ENCODE results near the gene SHISA7. TPM values are rescaled to one million over a fixed set of nuclear protein-coding genes. Genes with fewer than 3 reads are reported as not detected.

Gene SHISA7
- total RNA-seq, 1 experiment from 2014 or later: not detected

GRCh38 chr19:55390461-55390880 lies 52.6 kb downstream of the SHISA7 start:
- H3K4me3 ChIP-seq (ENCODE audit: low read length): no peak overlapping the region
- peaks cover 17% of the 10 kb centered on the region for H3K79me2 ChIP-seq (ENCODE audit: low read length)
- no peak overlapping the region for H3K27ac ChIP-seq (ENCODE audit: low read length)
- no peak overlapping the region for H3K4me2 ChIP-seq (ENCODE audit: low read depth, low read length, poor library complexity, severe bottlenecking)
- DNase-seq: peak; percentile 64
- no peaks in the 10 kb centered on the region for H3K27me3 ChIP-seq (ENCODE audit: low read length)
- H3K9ac ChIP-seq (ENCODE audit: low read length): no peak overlapping the region
- H3K36me3 ChIP-seq (ENCODE audit: insufficient read depth, low read length): peaks cover 26% of the 10 kb centered on the region
- H3K9me3 ChIP-seq (ENCODE audit: low read length): no peaks in the 10 kb centered on the region
- H2AFZ ChIP-seq (ENCODE audit: low read length): no peak overlapping the region
- peaks cover 17% of the 10 kb centered on the region for H3K4me1 ChIP-seq (ENCODE audit: low read length)
- peaks cover 50% of the 10 kb centered on the region for H4K20me1 ChIP-seq (ENCODE audit: insufficient read depth, low read depth, low read length)
- no peaks in the 10 kb centered on the region for H3K9me2 ChIP-seq (replicated peaks; ENCODE audit: insufficient read depth, low read length)

GRCh38 chr19:55389386-55390317 lies 53.4 kb downstream of the SHISA7 start:
- H3K27ac ChIP-seq (ENCODE audit: low read length): no peak overlapping the region
- H3K36me3 ChIP-seq (ENCODE audit: insufficient read depth, low read length): peaks cover 26% of the 10 kb centered on the region
- H4K20me1 ChIP-seq (ENCODE audit: insufficient read depth, low read depth, low read length): peaks cover 50% of the 10 kb centered on the region

GRCh38 chr19:55387736-55388497 lies 55.2 kb downstream of the SHISA7 start:
- Histone ChIP-seq H3K4me3 (ENCODE audit: low read length) (peak overlapping the region; percentile 99; the same call in 1 of the 2 replicates), H3K79me2 (ENCODE audit: low read length) (peaks cover 17% of the 10 kb centered on the region), H3K27me3 (ENCODE audit: low read length) (no peaks in the 10 kb centered on the region), H3K36me3 (ENCODE audit: insufficient read depth, low read length) (peaks cover 26% of the 10 kb centered on the region), H2AFZ (ENCODE audit: low read length) (no peak overlapping the region), H4K20me1 (ENCODE audit: insufficient read depth, low read depth, low read length) (peaks cover 50% of the 10 kb centered on the region), H3K4me1 (ENCODE audit: low read length) (peaks cover 35% of the 10 kb centered on the region), H3K4me2 (ENCODE audit: low read depth, low read length, poor library complexity, severe bottlenecking) (peak overlapping the region; percentile 92), H3K27ac (ENCODE audit: low read length) (no peak overlapping the region), H3K9me3 (ENCODE audit: low read length) (no peaks in the 10 kb centered on the region), H3K9ac (ENCODE audit: low read length) (peak overlapping the region; percentile 99; the same call in 1 of the 2 replicates), H3K9me2 (replicated peaks; ENCODE audit: insufficient read depth, low read length) (no peaks in the 10 kb centered on the region)
- DNase-seq: no peak

More at GRCh38 chr19:55389386-55390317, 53.4 kb downstream of the SHISA7 start:
- Histone ChIP-seq H3K4me3 (ENCODE audit: low read length) (no peak overlapping the region), H3K9me2 (replicated peaks; ENCODE audit: insufficient read depth, low read length) (no peaks in the 10 kb centered on the region), H3K4me2 (ENCODE audit: low read depth, low read length, poor library complexity, severe bottlenecking) (no peak overlapping the region), H2AFZ (ENCODE audit: low read length) (no peak overlapping the region), H3K79me2 (ENCODE audit: low read length) (peaks cover 17% of the 10 kb centered on the region), H3K9ac (ENCODE audit: low read length) (no peak overlapping the region), H3K9me3 (ENCODE audit: low read length) (no peaks in the 10 kb centered on the region), H3K4me1 (ENCODE audit: low read length) (peaks cover 24% of the 10 kb centered on the region), H3K27me3 (ENCODE audit: low read length) (no peaks in the 10 kb centered on the region)
- DNase-seq: peak; percentile 63

GRCh38 chr19:55386493-55386971 lies 56.6 kb downstream of the SHISA7 start:
- Histone ChIP-seq H3K4me1 (ENCODE audit: low read length) (peaks cover 38% of the 10 kb centered on the region), H3K79me2 (ENCODE audit: low read length) (peaks cover 17% of the 10 kb centered on the region), H3K9ac (ENCODE audit: low read length) (peak overlapping the region; percentile 99), H4K20me1 (ENCODE audit: insufficient read depth, low read depth, low read length) (peaks cover 48% of the 10 kb centered on the region), H3K4me2 (ENCODE audit: low read depth, low read length, poor library complexity, severe bottlenecking) (peak overlapping the region; percentile 92), H3K27ac (ENCODE audit: low read length) (peak overlapping the region; percentile 92; the same call in 1 of the 2 replicates), H3K27me3 (ENCODE audit: low read length) (no peaks in the 10 kb centered on the region), H3K36me3 (ENCODE audit: insufficient read depth, low read length) (peaks cover 26% of the 10 kb centered on the region), H3K9me2 (replicated peaks; ENCODE audit: insufficient read depth, low read length) (no peaks in the 10 kb centered on the region), H3K9me3 (ENCODE audit: low read length) (no peaks in the 10 kb centered on the region), H2AFZ (ENCODE audit: low read length) (no peak overlapping the region), H3K4me3 (ENCODE audit: low read length) (peak overlapping the region; percentile 99)
- no peak for DNase-seq

- Histone ChIP-seq H3K4me3 (ENCODE audit: low read length) (peak within 1 kb of the TSS; percentile 99), H3K4me1 (ENCODE audit: low read length) (peaks cover 38% of the 10 kb centered on the region), H4K20me1 (ENCODE audit: insufficient read depth, low read depth, low read length) (peaks cover 41% of the 10 kb centered on the region), H3K36me3 (ENCODE audit: insufficient read depth, low read length) (peaks cover 26% of the 10 kb centered on the region), H2AFZ (ENCODE audit: low read length) (peak within 1 kb of the TSS; percentile 74; the same call in 1 of the 2 replicates), H3K9me2 (replicated peaks; ENCODE audit: insufficient read depth, low read length) (no peaks in the 10 kb centered on the region), H3K27ac (ENCODE audit: low read length) (peak within 1 kb of the TSS; percentile 92), H3K79me2 (ENCODE audit: low read length) (peaks cover 17% of the 10 kb centered on the region), H3K27me3 (ENCODE audit: low read length) (no peaks in the 10 kb centered on the region), H3K9ac (ENCODE audit: low read length) (peak within 1 kb of the TSS; percentile 99), H3K4me2 (ENCODE audit: low read depth, low read length, poor library complexity, severe bottlenecking) (peak within 1 kb of the TSS; percentile 92), H3K9me3 (ENCODE audit: low read length) (no peaks in the 10 kb centered on the region)
- peak; percentile 100 for DNase-seq
These were observed 57.2 kb downstream of the SHISA7 start, which contains the start of gene RPL28 for GRCh38 chr19:55385724-55386492. Gene RPL28 (plus strand): TSS chr19:55385932. CDS start chr19:55386358, 426 bp downstream.

- Histone ChIP-seq H4K20me1 (ENCODE audit: insufficient read depth, low read depth, low read length) (peaks cover 40% of the 10 kb centered on the region), H3K27me3 (ENCODE audit: low read length) (no peaks in the 10 kb centered on the region), H3K4me2 (ENCODE audit: low read depth, low read length, poor library complexity, severe bottlenecking) (peak overlapping the region; percentile 92), H3K9me2 (replicated peaks; ENCODE audit: insufficient read depth, low read length) (no peaks in the 10 kb centered on the region), H3K4me1 (ENCODE audit: low read length) (peaks cover 38% of the 10 kb centered on the region), H3K27ac (ENCODE audit: low read length) (peak overlapping the region; percentile 92), H3K4me3 (ENCODE audit: low read length) (peak overlapping the region; percentile 99), H3K79me2 (ENCODE audit: low read length) (peaks cover 17% of the 10 kb centered on the region), H3K9ac (ENCODE audit: low read length) (peak overlapping the region; percentile 83), H3K36me3 (ENCODE audit: insufficient read depth, low read length) (peaks cover 26% of the 10 kb centered on the region), H3K9me3 (ENCODE audit: low read length) (no peaks in the 10 kb centered on the region), H2AFZ (ENCODE audit: low read length) (peak overlapping the region; percentile 74; the same call in 1 of the 2 replicates)
- peak; percentile 99 for DNase-seq
These were observed 58.0 kb downstream of the SHISA7 start for GRCh38 chr19:55384920-55385723.

All from Karpas-422 (cell line).